SK-N-SH treated with all-trans-retinoic acid at 6 μM for 48 hours (cell line): ENCODE measurements around the gene APOL6.
"Not testable (repeated sequence)": the region's sequence is repeated elsewhere in the genome, so short reads cannot be mapped to it uniquely, and the experiment has no call there.

Experiments used
- BACH2 ChIP-seq: fragments of 250-450 bp; sonication (Bioruptor Pico); IDR thresholded peaks from 2 replicates; pipeline ENCODE4 v1.9.0; 2021; ENCODE audit warnings: mild to moderate bottlenecking, borderline replicate concordance
- GLIS3 ChIP-seq: fragments of 250-450 bp; sonication (Bioruptor Pico); IDR thresholded peaks from 2 replicates; pipeline ENCODE4 v1.5.0; 2020; ENCODE audit warnings: mild to moderate bottlenecking, moderate library complexity
- RARB ChIP-seq: fragments of 250-450 bp; sonication (Bioruptor Pico); IDR thresholded peaks from 2 replicates; pipeline ENCODE4 v1.8.0; 2021; ENCODE audit warnings: mild to moderate bottlenecking, moderate library complexity
- ZNF8 ChIP-seq: fragments of 450-650 bp; formaldehyde crosslinking; IDR thresholded peaks from 2 replicates; pipeline ENCODE4 v1.5.0; 2020; ENCODE audit warnings: mild to moderate bottlenecking, moderate library complexity
- TF ChIP-seq, protein P1 (sequence below): fragments of 250-450 bp; sonication (Bioruptor Pico); IDR thresholded peaks from 2 replicates; pipeline ENCODE4 v1.8.0; 2020; ENCODE audit warnings: mild to moderate bottlenecking, moderate library complexity, borderline replicate concordance

DNA sequence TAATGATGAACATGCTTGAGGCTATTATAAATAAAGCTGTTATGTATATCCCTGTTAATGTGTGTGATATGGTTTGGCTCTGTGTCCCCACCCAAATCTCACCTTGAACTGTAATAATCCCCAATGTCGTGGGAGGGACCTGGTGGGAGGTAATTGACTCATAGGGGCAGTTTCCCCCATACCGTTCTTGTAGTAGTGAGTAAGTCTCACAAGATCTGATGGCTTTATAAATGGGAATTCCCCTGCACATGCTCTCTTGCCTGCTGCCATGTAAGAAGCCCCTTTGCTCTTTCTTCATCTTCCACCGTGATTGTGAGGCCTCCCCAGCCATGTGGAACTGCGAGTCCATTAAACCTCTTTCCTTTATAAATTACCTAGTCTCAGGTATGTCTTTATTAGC, 31.2 kb downstream of the APOL6 start:
- not testable (repeated sequence) for TF ChIP-seq GLIS3; ZNF8 (CRISPR knock-in tag); RARB (CRISPR knock-in tag); BACH2 (CRISPR knock-in tag)
- TF ChIP-seq, protein P1, sequence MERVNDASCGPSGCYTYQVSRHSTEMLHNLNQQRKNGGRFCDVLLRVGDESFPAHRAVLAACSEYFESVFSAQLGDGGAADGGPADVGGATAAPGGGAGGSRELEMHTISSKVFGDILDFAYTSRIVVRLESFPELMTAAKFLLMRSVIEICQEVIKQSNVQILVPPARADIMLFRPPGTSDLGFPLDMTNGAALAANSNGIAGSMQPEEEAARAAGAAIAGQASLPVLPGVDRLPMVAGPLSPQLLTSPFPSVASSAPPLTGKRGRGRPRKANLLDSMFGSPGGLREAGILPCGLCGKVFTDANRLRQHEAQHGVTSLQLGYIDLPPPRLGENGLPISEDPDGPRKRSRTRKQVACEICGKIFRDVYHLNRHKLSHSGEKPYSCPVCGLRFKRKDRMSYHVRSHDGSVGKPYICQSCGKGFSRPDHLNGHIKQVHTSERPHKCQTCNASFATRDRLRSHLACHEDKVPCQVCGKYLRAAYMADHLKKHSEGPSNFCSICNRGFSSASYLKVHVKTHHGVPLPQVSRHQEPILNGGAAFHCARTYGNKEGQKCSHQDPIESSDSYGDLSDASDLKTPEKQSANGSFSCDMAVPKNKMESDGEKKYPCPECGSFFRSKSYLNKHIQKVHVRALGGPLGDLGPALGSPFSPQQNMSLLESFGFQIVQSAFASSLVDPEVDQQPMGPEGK (CRISPR knock-in tag), result not testable (repeated sequence)
